Ishikawa (cell line): Measurements from ENCODE around the gene CACNA2D2.

Experiments
- RAD21 ChIP-seq: IDR thresholded peaks from 2 replicates; pipeline ENCODE4 v1.6.1; 2012; ENCODE audit warnings: low read depth
- TF ChIP-seq, protein P1 (sequence below): IDR thresholded peaks from 2 replicates; pipeline ENCODE4 v1.6.1; 2012
- TF ChIP-seq, protein P2 (sequence below): IDR thresholded peaks from 2 replicates; pipeline ENCODE4 v1.6.1; 2012

DNA sequence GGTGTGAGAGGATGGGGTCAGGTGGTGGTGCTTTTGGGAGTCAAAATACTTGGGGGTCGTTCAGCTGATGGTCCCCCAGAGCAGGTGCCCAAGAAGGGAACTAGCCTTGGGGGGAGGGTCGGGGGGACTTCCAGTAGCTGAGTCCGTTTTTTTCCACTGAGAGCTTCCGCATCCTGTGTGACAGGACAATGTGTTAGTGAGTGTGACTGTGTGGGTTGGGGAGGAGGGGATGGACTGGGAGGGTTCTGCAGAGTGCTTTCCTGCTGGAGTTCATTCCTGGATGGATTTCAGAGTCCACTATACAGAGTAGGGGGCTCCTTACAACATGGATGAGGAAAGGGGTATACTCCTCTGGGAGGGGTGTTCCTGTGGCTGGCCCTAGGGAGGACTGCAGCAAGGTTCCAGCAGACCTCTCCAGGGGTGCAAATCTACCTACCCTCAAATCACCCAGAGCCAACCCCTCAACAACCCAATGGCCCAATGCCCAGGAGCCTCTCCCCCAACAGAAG, 180.3 kb downstream of the CACNA2D2 start:
- TF ChIP-seq RAD21: no peak
- TF ChIP-seq, protein P1, sequence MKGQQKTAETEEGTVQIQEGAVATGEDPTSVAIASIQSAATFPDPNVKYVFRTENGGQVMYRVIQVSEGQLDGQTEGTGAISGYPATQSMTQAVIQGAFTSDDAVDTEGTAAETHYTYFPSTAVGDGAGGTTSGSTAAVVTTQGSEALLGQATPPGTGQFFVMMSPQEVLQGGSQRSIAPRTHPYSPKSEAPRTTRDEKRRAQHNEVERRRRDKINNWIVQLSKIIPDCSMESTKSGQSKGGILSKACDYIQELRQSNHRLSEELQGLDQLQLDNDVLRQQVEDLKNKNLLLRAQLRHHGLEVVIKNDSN: no peak
- TF ChIP-seq, protein P2, sequence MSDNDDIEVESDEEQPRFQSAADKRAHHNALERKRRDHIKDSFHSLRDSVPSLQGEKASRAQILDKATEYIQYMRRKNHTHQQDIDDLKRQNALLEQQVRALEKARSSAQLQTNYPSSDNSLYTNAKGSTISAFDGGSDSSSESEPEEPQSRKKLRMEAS: no peak
